Right forelimb (tissue), 1 donor: ENCODE results near the gene EHMT1.

Experiments
- DNase-seq: peaks from one replicate; pipeline ENCODE4 v3.0.0-alpha.2; 2018

Gene EHMT1

GRCh38 chr9:137618105-137619067, at the start of gene EHMT1:
Gene EHMT1 (plus strand): TSS chr9:137619005. CDS start chr9:137619029, 24 bp downstream.
- DNase-seq, result peak; percentile 93

GRCh38 chr9:137569609-137570203, 49.1 kb upstream of the EHMT1 start:
- no peak for DNase-seq

GRCh38 chr9:137570566-137570965, 48.2 kb upstream of the EHMT1 start:
- no peak for DNase-seq

GRCh38 chr9:137574192-137574591, 44.6 kb upstream of the EHMT1 start:
- DNase-seq, result no peak

GRCh38 chr9:137575364-137575715, 43.5 kb upstream of the EHMT1 start:
- no peak for DNase-seq

GRCh38 chr9:137575716-137576411, 42.9 kb upstream of the EHMT1 start:
- DNase-seq, result no peak

GRCh38 chr9:137578518-137579258, 40.1 kb upstream of the EHMT1 start, which contains the start of gene DPH7:
Gene DPH7 (minus strand): TSS chr9:137578925. CDS start chr9:137578777, 148 bp downstream.
- peak; percentile 98 for DNase-seq

GRCh38 chr9:137579259-137579604, 39.6 kb upstream of the EHMT1 start:
- no peak for DNase-seq

- DNase-seq, result no peak
These were observed 38.4 kb upstream of the EHMT1 start for GRCh38 chr9:137580209-137580953.

GRCh38 chr9:137580954-137581322, 37.9 kb upstream of the EHMT1 start:
- DNase-seq, result no peak

- no peak for DNase-seq
These were observed 37.2 kb upstream of the EHMT1 start for GRCh38 chr9:137581361-137582285.

GRCh38 chr9:137582286-137582860, 36.4 kb upstream of the EHMT1 start:
- DNase-seq, result no peak

GRCh38 chr9:137583347-137583746, 35.5 kb upstream of the EHMT1 start:
- DNase-seq, result no peak

- DNase-seq, result no peak
These were observed 34.8 kb upstream of the EHMT1 start for GRCh38 chr9:137583957-137584356.

- DNase-seq, result no peak
These were observed 32.0 kb upstream of the EHMT1 start for GRCh38 chr9:137586854-137587253.

- DNase-seq, result no peak
These were observed 30.5 kb upstream of the EHMT1 start for GRCh38 chr9:137588311-137588710.

- DNase-seq, result no peak
These were observed 29.9 kb upstream of the EHMT1 start for GRCh38 chr9:137588891-137589290.

- DNase-seq, result no peak
These were observed 29.2 kb upstream of the EHMT1 start for GRCh38 chr9:137589441-137590122.

- no peak for DNase-seq
These were observed 28.7 kb upstream of the EHMT1 start for GRCh38 chr9:137590123-137590468.
